H1 (cell line): ENCODE results near the gene CDC42EP2. TPM values are rescaled to one million over a fixed set of nuclear protein-coding genes. Genes with fewer than 3 reads are reported as not detected.

ENCODE experiments used
- CBX5 ChIP-seq: fragments of 300-800, 300-1000 bp; sonication (generic); IDR thresholded peaks from 2 replicates; pipeline ENCODE4 v1.7.1; 2016; ENCODE audit warnings: antibody characterized with exemption, low read length, low read depth
- E2F6 ChIP-seq: IDR thresholded peaks from 2 replicates; pipeline ENCODE4 v1.6.1; 2012; ENCODE audit warnings: inconsistent platforms
- FOSL1 ChIP-seq: IDR thresholded peaks from 2 replicates; pipeline ENCODE4 v1.6.1; 2011; ENCODE audit warnings: mild to moderate bottlenecking, low read depth, low read length, moderate library complexity; ENCODE audit not compliant: insufficient read depth
- MAFK ChIP-seq: IDR thresholded peaks from 2 replicates; pipeline ENCODE4 v1.6.1; 2012; ENCODE audit warnings: low read depth, mild to moderate bottlenecking, improper control_type of control experiment, low read length
- RAD21 ChIP-seq, 2 experiments: IDR thresholded peaks in 1 of 2; conservative IDR thresholded peaks in 1 of 2; 2 replicates each; pipeline ENCODE4 v1.6.1; 2011; ENCODE audit warnings: low read depth in 2 of 2, low read length in 2 of 2, improper control_type of control experiment in 1 of 2, inconsistent platforms in 1 of 2, mild to moderate bottlenecking in 1 of 2, moderate library complexity in 1 of 2
- SRF ChIP-seq: IDR thresholded peaks from 2 replicates; pipeline ENCODE4 v1.6.1; 2011; ENCODE audit warnings: mild to moderate bottlenecking, low read depth, low read length, moderate library complexity
- YY1 ChIP-seq: IDR thresholded peaks from 2 replicates; pipeline ENCODE4 v1.6.1; 2011; ENCODE audit warnings: low read depth, mild to moderate bottlenecking, low read length
- polyA plus RNA-seq, 7 experiments: library from polyadenylated mRNA; depleted of rRNA in 3 of 7; stranded (reverse) in 5 of 7; unstranded in 2 of 7; fragments of >200 nt in 5 of 7; fragments of 200-250 nt in 2 of 7; gene quantifications; 1 replicate in 5 of 7; 2 replicates in 1 of 7; 4 replicates in 1 of 7; pipeline versions ENCODE4 v1.2.1 to v1.2.3, GENCODE V29; 2011 to 2013; ENCODE audit warnings: missing spikeins in 2 of 7, mixed read lengths in 2 of 7
- total RNA-seq: library from RNA; stranded (reverse); fragmentation: NEBNext Ultra II Directional; extraction: Animal tissue kit (Norgen Biotek cat#: 25700); gene quantifications from 2 replicates; pipeline ENCODE4 v1.2.1, GENCODE V29; 2021

CDC42EP2 gene
- total and polyA plus RNA-seq, 2 of the 8 experiments (the other 6 are each of a cell fraction or from before 2014, with no cell fraction given): 11.8 to 13.3 TPM

- TF ChIP-seq FOSL1 (no peak), CBX5 (no peak), E2F6 (no peak), MAFK (no peak), YY1 (no peak), RAD21 (IDR thresholded peaks at IDR 0.05 in 1 of 2, conservative IDR thresholded peaks at IDR 0.05 in 1 of 2; ENCODE audit: low read depth in 2 of 2, low read length in 2 of 2) (no peak), SRF (no peak)
Observed at GRCh38 chr11:65362320-65362931, 47.8 kb downstream of the CDC42EP2 start (continued).
